Measurements from ENCODE around the gene CPLANE1.
"Not testable (repeated sequence)": the region's sequence is repeated elsewhere in the genome, so short reads cannot be mapped to it uniquely, and the experiment has no call there.

The CPLANE1 gene

GRCh38 chr5:37248970-37249814 is at the start of gene CPLANE1:
Gene CPLANE1 (minus strand): TSS chr5:37249376. CDS start chr5:37247698, 1,678 bp downstream.
- peak; percentile 37 to 49 for DNase-seq

GRCh38 chr5:37296313-37296712 is 47.1 kb upstream of the CPLANE1 start:
- DNase-seq = not testable (repeated sequence)

- no peak for DNase-seq
These were observed 34.1 kb upstream of the CPLANE1 start for GRCh38 chr5:37283214-37283820.

- DNase-seq = no peak
These were observed 26.3 kb upstream of the CPLANE1 start for GRCh38 chr5:37275511-37275910.

GRCh38 chr5:37272511-37272910 is 23.3 kb upstream of the CPLANE1 start:
- no peak for DNase-seq

- DNase-seq = not testable (repeated sequence)
These were observed 18.9 kb upstream of the CPLANE1 start for GRCh38 chr5:37268100-37268499.

GRCh38 chr5:37255774-37256358 is 6.7 kb upstream of the CPLANE1 start:
- DNase-seq = no peak

- no peak for DNase-seq
These were observed 5.4 kb upstream of the CPLANE1 start for GRCh38 chr5:37254581-37254980.

GRCh38 chr5:37251665-37252064 is 2.5 kb upstream of the CPLANE1 start:
- DNase-seq = no peak

- DNase-seq = no peak
These were observed 614 bp upstream of the CPLANE1 start for GRCh38 chr5:37249815-37250164.

- no peak for DNase-seq
These were observed 681 bp downstream of the CPLANE1 start for GRCh38 chr5:37248421-37248969.

GRCh38 chr5:37247496-37247895 is 1.7 kb downstream of the CPLANE1 start:
- no peak for DNase-seq

GRCh38 chr5:37247036-37247435 is 2.1 kb downstream of the CPLANE1 start:
- no peak for DNase-seq

GRCh38 chr5:37234288-37234687 is 14.9 kb downstream of the CPLANE1 start:
- DNase-seq = no peak

GRCh38 chr5:37226377-37226776 is 22.8 kb downstream of the CPLANE1 start:
- no peak for DNase-seq

- no peak for DNase-seq
These were observed 27.0 kb downstream of the CPLANE1 start for GRCh38 chr5:37222181-37222580.

GRCh38 chr5:37220426-37220825 is 28.8 kb downstream of the CPLANE1 start:
- not testable (repeated sequence) for DNase-seq

GRCh38 chr5:37219384-37219783 is 29.8 kb downstream of the CPLANE1 start:
- DNase-seq = not testable (repeated sequence)

GRCh38 chr5:37217976-37218375 is 31.2 kb downstream of the CPLANE1 start:
- DNase-seq = no peak

- peak; percentile 2 to 3 for DNase-seq
These were observed 34.6 kb downstream of the CPLANE1 start for GRCh38 chr5:37214550-37214949.

GRCh38 chr5:37212096-37212495 is 37.1 kb downstream of the CPLANE1 start:
- no peak for DNase-seq

- DNase-seq = no peak
These were observed 37.5 kb downstream of the CPLANE1 start for GRCh38 chr5:37211661-37212060.

All from inflammatory macrophage treated with lipopolysaccharide for 1 hour (primary cell).